Central memory CD4-positive, alpha-beta T cell (primary cell): ENCODE results near the gene ARL17A.
"Not testable (repeated sequence)": the region's sequence is repeated elsewhere in the genome, so short reads cannot be mapped to it uniquely, and the experiment has no call there.

Experiments
- DNase-seq: peaks from one replicate; pipeline ENCODE4 v3.0.0; 2022

Gene ARL17A

GRCh38 chr17:46548607-46549006 is 30.9 kb downstream of the ARL17A start:
- peak; percentile 0 for DNase-seq

- not testable (repeated sequence) for DNase-seq
Observed at GRCh38 chr17:46534716-46535115, 44.8 kb downstream of the ARL17A start.

GRCh38 chr17:46512168-46512567 is 67.3 kb downstream of the ARL17A start, which contains the start of gene LRRC37A2:
Gene LRRC37A2, plus strand, starts transcription at chr17:46512468. Its CDS starts 245 bp downstream, at chr17:46512713.
- not testable (repeated sequence) for DNase-seq

- DNase-seq = not testable (repeated sequence)
Observed at GRCh38 chr17:46505896-46506295, 73.6 kb downstream of the ARL17A start.

- not testable (repeated sequence) for DNase-seq
Observed at GRCh38 chr17:46499437-46500139, 79.9 kb downstream of the ARL17A start.

GRCh38 chr17:46492021-46492420 is 87.5 kb downstream of the ARL17A start:
- DNase-seq = not testable (repeated sequence)

GRCh38 chr17:46481310-46481709 is 98.2 kb downstream of the ARL17A start:
- not testable (repeated sequence) for DNase-seq

GRCh38 chr17:46478823-46479222 is 100.7 kb downstream of the ARL17A start:
- DNase-seq = not testable (repeated sequence)

- DNase-seq = not testable (repeated sequence)
Observed at GRCh38 chr17:46475583-46475982, 103.9 kb downstream of the ARL17A start.

GRCh38 chr17:46474489-46474888 is 105.0 kb downstream of the ARL17A start:
- DNase-seq = not testable (repeated sequence)

- DNase-seq = not testable (repeated sequence)
Observed at GRCh38 chr17:46467618-46468017, 111.9 kb downstream of the ARL17A start.
